Stimulated activated CD8-positive, alpha-beta memory T cell treated with anti-CD3 and anti-CD28 coated beads, Interleukin-15, amount 100 ng/mL, for 24 hours (primary cell): ENCODE measurements around the gene TXNRD2.

ENCODE experiments used
- DNase-seq: peaks from one replicate; pipeline ENCODE4 v3.0.0-alpha.2; 2020; ENCODE audit warnings: low read depth

The TXNRD2 gene

DNA sequence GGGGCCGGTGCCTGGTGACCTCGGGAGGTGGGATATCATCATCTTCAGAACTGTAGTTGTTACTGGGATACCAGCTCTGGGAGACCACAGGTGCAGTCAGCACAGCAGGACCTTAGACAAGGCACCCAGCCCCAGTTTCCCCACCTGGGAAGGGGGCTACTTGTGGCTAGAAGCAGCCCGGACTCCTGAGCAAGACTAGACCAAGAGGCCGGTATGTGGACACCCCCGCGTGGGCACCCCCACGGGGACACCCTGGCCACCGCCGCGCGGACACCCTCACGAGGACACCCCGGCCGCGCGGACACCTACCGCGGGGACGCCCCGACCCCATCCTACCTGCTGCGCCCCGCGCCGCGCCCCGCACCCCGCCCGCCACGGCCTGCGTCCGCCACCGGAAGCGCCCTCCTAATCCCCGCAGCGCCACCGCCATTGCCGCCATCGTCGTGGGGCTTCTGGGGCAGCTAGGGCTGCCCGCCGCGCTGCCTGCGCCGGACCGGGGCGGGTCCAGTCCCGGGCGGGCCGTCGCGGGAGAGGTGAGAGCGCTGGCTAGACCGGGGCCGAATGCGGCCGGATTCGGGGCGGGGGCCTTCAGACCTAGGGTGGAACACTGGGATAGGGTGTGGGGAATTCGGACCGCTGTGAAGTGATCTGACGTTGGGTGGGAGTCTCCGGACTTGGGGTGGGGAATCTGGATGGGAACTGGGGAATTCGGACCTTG lies at the start of gene TXNRD2, which contains the start of gene COMT:
TSS of gene TXNRD2 (minus strand) at position 454 of the 718 bp plus-strand sequence. CDS start at position 439, 15 bp downstream.
TSS of gene COMT (plus strand) at position 408 of the 718 bp plus-strand sequence. CDS start 20,755 bp downstream, outside the sequence.
- peak; percentile 49 for DNase-seq

DNA sequence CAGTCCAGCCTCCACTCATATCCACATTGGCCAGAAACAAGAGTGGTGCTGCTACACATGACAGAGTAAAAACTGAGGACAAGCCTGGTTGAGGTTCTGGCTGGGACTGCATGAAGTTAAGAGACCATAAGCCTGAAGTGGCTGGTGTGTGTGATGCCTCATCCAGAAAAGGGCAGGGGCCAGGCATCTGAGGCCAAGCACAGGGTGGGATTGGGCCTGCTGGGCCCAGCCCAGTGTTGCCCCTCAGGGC lies 49.7 kb upstream of the TXNRD2 start:
- no peak for DNase-seq

DNA sequence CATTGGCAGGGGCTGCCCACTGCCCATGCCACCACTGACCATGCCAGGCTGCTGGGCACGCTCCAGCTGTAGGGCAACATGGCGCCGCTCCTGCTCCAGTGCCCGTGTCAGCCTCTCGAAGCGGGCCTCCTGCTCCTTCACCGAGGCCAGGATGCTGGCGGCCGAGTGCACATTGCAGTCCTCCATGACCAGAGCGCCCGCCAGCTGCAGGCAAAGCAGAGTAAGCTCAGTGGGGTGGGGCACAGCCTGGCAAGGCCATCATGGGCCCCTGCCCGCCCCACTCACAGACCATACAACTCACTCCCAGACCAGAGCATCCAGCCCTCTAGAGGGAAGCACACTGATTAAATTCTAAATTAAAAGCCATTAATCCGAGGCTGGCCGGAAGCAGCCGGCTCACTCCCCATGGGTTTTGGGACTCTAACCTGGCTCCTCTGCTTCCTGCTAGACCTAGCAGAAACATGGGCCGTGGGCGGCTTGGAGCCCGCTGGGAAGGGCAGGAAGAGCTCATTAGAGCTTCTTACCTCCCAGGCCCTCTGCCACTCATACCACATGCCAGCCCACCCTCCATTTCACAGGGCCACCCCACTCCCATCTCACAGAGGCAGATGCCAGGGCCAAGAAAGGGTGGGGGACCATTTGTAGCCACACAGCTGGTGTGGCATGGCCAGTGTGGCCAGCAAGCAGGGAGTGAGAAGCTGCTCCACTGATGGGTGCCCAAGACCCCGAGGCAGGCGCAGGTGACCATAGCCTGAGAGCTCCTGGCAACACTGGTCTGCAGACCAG lies 49.2 kb upstream of the TXNRD2 start:
- no peak for DNase-seq

DNA sequence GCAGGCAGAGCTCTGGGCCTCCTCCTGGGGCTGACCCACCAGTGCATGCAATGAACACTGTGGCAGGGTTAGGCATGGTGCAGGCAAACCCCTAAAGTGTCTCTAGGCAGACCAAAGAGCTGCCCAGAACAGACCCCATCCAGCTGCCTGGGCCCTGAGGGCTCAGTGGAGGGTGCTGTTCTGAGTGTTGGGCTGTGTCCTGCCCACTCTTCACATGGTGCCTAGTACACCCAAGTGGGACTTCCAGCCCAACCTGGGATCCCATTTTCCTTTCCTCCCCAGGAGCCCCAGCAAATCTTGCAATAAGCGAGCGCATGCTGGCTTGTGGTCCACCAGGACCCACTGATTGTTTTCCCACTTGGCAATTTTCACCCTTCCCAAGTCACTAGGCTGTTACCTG lies 48.6 kb upstream of the TXNRD2 start:
- DNase-seq = no peak

DNA sequence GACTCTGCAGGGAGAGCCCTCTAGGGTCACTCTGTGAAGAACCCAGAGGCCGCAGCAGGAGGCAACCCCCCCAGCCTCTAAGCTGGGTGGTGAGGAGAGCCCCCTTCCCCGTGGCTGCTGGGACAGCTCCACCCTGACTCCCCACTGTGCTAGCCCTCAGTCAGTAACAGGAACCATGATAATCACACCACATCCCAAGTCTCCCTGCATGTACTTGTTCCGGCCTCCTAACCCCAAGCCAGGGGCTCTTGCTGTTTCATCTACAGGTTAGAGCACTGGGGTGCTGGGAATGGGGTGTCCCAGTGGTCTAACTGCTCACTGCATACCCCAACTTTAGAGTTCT lies 48.1 kb upstream of the TXNRD2 start:
- no peak for DNase-seq

DNA sequence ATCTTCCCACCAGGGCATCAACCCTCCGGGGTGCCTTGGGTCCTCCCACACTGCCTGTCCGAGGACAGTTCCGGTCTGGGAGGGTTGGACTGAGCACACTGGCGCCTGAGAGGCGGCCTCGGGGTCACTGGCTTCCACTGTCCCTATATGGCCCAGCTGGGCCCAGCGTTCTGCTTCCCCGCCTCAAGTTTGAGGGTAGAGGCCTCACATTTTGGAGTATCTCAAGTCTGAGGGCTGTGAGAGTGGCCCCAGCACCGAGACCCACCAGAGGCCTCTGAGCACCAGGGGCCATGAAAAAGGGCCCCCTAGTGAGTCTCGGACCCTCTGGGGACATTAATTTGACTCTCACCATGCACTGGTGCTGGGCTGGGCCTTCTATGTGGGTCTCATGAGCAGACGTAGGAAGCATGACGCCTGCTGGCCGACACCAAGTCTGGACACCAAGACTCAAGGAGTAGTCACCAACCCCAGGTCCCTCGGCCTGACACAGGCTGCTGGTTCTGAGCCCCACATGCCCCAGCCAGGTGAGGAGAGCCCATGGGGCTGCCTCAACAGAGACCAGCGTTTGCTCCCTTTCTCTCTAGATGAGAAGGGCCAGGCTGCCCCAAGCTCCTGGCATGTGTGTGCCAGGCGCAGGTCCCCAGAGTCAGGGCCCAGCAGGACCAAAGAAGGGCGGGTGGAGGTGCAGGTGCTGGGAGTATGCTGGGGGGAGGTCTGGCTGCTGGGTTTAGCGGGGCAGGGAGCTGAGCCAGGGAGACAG lies 47.5 kb upstream of the TXNRD2 start:
- DNase-seq = no peak

DNA sequence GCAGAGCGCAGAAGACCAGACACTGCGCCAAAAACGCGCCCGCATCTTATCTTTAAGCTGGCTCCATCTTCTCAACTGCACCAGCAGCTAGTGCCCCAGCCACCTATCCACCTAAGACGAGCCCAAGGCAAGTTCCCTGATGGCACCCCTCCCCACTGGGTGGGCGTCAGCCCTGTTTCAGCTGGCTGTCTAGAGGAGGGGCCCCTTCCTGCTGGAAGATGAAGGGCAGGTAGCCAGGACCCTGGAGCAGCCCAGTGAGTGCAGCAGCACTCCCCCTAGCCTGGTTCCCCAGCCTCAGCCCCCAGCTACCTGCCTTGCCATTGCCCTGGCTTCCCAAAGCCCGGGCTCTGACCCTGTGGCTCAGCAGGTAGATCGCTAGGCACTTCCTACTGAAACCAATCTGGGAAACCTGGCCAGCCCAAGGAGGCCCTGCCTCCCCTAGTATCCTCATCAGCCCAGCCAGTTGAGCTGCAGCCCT lies 46.8 kb upstream of the TXNRD2 start:
- no peak for DNase-seq

DNA sequence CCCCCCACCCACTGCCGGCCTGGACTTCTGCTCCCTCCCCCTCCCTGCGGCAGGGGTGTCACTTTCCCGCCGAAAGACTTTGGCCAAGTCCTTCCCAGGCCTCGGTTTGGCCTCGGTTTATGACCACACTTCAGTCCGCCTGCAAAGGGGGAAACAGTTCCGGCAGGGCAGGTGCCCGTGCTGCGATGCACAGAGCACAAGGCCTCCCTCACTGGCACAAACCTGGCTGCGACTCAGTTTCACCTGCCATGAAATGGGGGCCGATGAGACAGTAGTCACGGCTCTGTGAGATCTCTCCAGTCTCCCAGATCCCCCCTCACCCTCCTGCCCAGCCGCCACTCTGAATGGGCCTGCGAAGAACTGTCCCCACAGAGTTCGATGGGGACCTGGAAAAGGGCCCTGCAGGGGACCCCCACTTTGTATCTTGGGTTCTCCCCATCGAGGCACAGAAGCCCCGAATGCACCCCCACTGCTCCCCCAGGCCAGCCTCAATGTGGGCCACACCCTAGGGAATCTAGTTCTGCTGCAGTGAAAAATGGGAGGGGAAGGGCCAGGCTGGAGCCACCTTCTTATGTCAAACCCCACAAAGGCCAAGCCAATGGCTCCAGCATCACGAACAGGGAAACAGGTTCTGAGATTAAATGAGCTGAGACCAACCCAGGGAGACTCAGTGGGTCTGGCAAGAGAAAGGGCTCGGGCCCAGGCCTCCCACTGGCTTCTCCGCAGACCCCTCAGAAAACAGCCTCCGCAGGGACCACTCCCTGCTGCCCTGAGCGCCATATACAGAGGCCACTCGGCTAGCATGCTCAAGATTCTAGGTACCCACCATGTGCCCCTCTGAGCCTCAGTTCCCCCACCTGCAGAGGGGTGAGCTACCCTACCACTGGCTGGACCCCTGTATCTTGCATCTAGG lies 46.0 kb upstream of the TXNRD2 start:
- no peak for DNase-seq

DNA sequence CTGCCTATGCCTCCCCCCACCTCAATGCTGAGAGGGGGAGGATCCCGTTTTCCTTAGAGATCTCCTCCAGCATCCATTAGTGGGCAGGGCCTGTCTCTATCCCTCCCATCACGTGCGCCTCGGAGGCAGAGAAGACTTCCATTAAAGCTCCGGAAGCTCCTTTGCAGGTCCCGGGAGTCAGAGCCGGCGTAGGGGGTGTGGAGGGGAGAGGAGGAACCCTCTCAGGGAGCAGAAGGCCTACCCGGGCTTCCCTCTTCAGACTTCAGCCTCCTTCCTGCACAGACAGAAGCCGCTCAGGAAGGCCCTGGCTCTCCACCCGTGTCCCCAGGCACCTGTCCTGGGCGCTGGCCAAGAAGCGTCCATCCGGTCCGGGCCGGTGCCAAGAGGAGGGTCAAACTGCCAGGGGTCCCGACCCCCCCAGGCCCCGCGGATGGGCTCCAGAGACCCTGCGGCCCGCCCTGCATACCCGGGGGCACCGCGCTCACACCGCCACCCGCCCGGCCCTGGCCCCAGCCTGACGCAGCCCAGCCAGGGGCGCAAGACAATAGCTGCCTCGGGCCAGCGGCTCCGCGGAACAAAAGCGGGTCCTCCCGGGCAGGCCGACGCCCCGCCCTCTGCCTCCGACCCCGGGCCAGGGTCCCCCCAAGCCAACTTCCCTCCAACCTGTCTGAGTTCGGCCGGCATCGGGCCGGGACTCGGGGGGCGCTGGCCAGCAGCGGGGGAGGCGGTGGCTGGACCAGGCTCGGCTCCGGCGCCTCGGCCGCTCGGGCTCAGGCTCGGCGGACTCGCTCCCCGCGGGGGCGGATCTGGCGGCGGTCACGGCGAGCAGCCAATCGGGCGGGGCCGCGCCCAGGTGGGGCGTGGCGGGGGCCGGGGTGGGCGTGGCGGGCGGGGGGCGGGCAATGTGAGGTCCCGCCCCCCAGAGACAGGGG lies 45.1 kb upstream of the TXNRD2 start:
- DNase-seq = peak; percentile 37

DNA sequence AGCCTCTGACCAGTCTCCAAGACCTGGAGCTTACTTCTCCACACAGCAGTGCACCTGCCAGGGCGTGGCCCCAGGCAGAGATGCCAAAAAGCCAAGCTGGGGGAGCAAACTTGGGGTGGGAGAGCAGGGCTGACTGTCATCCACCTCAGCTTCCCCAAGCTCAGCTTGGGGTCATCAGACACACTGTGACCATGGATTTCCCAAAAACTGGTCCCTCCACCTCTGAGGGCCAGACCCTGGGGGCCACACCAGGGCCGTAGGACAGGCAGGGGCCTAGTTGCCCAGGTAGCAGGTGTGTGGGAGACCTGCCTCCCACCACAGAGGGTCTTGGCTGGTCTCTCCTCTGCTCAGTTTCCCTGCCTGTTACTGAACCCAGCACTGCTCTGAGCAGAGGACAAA lies 44.4 kb upstream of the TXNRD2 start:
- no peak for DNase-seq

DNA sequence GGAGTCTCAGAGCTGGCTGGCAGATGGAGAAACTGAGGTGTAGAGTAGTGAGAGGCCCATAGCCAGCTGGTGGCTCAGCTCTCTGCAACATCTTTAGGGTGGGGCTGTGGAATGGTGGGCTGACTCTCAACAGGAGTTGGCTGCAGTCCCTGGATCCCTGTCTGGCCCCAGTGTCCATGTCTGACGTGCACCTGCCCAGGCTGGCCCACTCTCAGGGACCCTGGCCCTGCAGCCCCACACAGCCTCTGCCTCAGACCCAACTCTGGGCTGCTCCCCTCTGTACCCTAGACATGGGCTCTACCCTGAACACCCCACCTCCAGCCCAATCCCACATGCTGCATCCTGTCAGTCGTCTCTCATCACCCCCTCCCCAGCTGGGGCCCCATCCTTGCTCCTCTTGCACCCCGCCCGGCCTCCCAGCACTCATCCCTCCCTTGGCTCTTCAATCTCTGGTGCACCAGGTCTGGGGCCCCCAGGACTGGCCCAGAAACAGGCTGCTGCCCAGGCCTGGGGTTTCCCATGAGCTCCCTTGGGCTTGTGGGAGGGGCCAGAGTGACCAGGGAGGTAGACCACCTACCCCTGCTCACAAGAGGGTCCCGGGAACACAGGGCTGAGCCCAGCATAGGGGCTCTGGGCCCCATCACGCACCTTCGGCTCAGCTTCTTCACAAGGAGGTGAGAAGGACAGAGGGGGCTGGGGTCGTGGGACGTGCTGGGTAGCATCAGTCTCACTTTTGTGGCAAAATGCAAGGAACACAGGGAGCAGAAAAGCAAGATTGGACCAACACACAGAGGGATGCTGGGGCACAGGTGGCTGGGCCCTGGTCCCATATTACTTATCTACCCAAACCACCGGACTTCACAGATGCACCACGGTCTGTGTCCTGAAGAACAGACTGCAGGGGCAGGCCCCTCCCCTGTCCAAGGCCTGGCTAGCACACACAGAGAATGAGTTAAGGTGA lies 43.5 kb upstream of the TXNRD2 start:
- no peak for DNase-seq

DNA sequence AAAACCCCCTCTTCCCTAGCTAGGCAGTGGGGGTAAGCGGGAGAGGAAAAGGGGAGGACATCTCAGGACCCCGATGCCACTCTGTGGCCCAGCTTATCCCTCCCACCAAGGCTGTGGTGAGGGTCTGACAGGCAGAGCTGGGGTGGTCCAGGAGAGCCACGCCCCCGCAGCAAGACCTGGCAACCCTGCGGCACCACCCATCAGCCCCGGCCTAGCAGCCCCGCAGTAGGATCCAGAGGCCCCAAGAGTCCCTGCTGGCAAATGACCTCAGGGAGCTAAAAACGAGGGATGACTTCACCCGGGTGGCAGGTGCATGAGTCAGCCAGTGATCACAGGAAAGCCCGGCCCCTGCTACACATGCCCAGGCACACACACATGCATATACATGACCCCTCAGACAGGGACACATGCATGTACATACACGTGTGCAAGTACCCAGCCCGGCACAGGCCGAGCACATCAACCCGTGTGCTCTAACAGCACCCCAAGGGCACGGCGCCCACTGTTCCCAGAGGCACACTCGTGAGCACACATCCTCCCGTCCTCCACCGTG lies 42.7 kb upstream of the TXNRD2 start:
- no peak for DNase-seq

DNA sequence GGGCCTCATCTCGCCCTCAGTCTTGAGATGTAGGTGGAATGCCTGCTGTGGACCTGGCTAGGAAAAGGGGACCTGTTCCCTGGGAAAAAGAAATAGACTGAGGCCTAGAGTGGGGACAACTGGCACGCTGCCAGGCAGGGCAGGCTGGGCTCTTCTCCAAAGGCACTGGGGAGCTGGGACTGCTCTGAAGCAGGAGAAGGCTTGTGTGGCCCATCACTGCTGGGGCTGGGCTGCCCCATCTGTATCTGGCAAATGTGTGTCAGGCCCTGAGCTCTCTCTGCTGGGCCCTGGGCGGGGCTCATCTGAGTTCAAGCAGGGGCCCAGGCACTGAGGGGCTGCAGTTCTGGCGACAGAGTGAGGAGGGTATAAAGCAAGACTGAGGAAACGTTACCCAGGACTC lies 42.1 kb upstream of the TXNRD2 start:
- no peak for DNase-seq

DNA sequence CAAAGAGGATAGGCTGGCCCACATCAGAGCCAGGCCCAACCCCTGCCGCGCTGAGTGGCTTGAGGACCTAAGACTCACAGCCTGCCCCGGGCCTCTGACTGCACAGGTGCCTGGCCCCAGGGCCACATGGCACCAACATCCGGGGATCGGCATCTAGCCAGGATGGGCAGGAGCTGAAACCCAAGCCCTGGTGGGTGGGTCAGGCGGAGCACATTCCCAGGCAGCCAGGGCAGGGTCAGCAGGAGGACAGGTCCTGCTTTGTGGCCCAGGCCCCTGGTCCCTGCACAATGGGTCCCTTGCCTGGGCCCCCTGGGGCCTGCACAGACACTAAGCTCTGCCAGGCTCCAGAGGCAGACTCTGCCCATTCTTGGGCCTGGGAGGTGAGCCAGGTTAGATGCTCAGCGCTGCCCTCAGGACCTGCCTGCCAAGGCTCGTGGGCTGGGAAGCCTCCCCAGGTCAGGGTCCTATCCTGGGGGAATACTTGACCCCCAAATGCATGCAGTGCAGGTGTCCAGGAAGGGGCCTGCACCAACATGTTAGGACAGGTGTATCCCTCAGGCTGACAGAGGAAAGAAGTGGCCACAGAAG lies 41.5 kb upstream of the TXNRD2 start:
- DNase-seq = no peak

DNA sequence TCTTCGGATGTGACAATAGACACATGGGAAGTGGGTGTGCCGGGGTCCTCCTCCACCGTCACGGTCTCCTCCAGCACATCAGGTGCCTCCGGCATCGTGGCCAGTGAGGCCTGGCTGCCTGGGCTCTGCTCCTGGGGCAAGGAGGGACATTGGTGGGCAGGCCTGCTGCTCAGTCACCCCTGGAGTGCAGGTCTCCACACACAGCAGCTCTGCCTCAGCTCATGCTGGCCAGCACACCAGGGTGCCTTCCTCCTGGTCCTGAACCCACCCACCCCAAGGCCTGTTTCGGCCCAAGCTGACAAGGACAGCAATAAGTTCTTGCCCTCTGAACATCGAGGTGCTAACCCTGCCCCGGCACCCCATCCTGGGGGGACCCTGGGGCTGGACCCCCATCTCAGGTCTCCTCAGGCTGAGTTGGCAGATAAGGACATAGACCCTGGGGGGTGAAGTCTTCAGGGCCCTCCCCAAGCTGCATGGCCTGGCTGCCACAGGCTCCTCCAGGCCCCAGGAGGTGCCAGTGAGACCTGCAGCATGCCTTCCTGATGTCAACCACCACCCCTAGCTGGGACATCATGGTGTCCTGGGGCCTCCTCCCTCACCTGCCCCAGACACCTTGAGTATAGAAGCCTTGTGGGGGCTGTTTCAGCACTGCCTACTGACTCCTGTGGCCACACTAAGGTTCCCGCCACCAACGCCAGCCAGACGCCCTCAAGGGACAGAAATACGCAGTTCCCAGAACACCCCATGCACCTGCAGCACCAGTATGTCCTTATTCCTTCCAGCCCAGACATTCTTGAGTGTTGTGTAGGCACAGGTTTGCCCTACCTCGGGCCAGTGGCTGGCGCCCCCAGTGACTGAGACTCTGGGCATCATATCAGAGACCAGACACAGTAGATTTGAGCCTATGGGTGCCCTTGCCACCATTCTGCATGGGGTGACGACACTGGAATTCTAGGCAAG lies 40.6 kb upstream of the TXNRD2 start:
- no peak for DNase-seq

DNA sequence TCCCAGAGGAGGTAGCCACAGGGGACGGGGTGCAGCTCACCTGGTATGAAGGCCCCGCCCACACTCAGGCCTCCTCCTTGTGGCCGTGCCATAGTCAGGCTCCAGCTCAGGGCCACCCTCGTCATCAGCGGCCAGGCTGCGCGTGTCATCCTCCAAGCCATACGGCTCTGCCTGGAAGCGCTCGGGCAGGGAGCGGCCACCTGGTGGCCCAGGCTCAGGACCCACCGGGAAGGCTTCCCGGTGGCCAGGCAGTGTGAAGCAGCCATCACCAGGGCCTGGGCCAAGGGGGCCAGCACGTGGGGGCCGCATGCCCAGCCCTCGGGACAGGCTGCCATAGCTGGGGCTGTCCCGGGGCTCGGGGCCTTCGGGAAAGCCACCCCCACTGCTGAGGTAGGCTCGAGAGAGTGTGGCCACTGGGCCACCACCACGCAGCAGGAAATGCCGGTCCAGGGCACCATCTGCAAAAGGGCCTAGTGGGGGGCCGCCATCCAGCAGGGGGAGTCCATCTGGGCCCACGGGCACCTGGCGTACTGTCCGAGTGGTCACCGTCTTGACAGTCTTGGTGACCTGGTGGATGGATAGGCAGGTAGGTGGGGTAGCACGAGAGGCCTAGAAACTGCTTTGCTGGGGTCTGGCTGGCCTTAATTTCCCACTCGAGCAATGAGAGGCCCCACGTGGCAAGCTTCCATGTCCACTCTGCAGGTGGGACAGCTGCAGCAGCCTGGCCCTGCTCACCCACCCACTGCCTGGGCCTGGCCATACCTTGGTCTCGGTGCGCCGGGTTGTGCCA lies 39.7 kb upstream of the TXNRD2 start:
- DNase-seq = no peak

DNA sequence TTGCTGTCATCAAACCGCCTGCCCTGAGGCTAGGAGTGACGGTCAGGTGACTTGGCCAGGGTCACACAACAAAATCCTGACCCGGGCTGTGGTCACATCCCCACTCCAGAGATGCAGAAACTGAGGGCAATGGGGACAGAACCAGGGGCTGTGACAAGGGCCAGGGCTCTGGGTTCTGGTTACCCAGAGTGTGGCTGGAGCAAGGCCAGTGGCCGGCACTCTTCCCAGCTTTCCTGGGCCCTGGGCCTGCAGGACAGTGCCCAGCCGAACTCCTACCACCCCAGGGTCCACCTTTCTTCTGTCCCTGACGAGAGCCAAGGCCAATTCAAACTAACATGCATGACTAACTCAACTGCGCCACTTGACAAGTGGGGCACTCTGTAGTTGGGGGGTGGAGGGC lies 39.1 kb upstream of the TXNRD2 start:
- DNase-seq = no peak
